GM21528 (cell line): ENCODE data around the gene TBX1.

Experiments
- ATAC-seq: cut with Tn5 transposase; IDR thresholded peaks from one replicate; pipeline ENCODE4 v1.9.1; 2021; ENCODE audit warnings: mild to moderate bottlenecking, moderate library complexity; ENCODE audit not compliant: unreplicated experiment, low FRiP score

Gene TBX1

DNA sequence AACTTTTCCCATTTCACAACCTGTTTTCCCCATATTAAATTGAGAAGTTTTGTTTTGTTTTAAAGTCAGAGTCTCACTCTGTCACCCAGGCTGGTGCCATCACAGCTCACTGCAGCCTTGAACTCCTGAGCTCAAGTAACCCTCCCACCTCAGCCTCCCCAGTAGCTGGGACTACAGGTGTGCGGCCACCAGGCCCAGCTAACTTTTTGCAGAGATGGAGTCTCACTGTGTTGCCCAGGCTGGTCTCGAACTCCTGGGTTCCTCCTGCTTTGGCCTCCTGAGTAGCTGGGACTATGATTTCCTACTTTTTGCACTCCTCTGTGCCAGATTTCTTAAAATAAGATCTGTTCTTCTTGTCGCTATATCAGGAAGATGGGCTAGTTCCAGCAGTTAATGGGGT is 49.2 kb downstream of the TBX1 start:
- ATAC-seq, result no peak

DNA sequence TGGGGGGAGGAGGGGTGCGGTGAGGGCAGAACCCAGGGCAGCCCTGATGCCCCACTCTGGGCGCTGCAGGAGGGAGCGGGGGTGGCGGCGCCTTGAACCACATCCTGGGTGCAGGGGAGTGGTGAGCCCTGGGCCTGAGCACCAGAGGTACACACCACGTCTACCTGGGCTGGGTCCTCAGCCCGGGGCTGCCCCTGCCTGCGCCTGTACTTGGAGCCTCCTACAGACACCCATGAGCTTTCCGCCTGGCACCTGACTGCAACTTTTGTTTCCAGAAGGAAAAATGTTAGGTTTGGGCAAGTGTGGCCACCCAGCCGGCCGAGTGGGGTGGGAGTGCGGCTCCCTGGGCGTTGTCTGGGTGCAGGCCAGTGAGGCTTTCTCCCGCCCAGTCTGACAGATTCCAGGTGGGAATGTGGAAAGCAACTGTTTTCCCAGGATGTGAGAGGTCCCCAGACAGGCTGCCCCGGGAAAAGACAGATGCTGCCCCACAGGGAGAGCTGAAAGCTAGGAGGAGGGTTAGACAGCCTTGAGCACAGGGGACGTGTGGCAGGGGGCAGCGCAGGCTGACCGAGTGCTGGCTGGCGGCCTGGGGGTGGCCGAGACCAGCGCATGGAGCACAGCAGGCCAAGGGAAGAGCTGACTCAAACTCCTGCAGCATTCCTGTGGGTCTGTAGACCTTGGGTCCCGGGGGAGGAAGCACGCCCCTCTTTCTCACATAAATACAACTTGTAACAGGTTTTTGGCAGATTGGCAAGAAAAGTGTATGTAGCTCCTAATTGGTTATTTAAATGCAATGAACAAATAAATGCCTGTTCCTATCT is 50.0 kb downstream of the TBX1 start:
- ATAC-seq, result no peak

DNA sequence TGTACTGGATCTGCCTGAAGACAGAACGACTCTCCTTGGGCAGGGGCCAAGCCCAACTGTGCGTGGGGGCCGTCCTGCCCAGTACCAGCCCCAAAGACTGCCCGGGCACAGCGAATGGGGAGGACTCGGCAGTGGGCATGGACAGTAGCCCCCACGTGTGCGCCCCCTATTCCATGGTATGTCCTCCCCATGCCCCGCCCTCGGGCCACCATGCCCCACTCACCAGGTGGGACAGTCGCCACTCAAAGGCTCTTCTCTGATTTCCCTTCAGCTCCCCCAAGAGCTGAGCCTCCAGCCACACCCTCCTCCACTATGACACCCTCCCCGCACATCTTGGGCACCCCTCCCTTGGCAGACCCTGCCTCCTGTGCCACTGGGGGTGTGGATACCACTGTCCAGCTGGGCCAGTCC is 50.6 kb downstream of the TBX1 start:
- ATAC-seq, result no peak

DNA sequence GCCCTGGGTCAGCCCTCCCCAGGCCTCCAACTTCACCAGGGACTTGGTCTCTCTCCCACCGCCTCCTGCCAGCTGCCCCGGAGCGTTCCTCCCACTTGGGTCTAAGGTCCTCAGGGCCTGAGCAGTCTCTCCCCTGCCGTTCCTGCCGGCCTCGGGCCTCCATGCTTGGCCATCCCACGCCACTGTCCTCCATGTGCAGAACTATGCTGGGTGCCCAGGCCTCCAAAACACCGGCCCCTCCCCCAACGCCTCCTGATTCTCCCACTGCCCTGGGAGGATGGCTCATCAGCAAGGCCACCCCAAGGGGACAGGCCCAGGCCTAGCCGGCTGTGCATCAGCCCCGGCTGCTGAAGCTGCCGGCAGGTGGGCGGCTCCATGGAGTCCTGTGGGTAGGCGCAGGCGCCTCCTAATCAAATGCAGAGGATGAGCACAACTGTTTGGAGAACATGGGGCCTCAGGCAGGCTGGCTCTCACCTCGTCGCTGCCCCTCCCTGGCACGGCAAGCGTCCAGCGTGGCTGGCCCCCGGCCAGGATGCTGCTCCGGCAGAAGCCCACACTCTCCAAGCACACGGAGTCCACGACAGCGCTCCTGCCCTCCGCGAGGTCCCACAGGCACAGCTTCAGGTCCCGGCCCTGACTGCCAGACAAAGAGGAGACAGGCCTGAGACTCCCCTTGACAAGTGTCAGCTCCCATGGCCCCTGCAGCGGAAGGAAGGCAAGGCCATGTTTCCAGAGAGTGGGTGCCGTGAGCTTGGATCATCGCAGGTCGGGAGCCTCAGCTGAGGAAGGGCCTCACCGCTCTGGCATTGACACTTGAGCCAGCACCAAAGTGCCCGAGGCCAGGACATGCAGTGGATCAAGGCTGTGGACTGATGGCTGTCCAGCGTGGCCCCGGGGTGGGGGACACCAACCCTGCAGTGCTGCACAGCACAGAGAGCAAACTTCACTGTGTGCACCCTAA is 51.5 kb downstream of the TBX1 start:
- no peak for ATAC-seq

DNA sequence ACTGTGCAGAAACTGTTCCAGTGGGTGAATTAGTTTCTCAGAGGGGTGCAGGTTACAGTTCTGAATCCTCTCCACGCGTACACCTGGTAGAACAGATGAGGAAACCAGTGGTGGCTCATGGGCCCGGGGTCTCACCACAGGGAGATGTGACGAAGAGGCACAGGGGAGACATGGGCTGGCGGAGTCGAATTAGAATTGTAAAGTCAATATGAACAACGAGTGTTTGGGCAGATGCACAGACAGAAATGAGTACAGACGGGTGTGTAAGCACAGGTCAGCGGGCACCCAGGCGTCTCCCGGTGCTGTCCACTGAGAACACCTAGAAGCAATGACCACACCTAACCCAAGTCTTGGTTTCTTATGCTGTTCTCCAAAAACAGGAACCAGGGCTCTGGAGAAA is 52.3 kb downstream of the TBX1 start:
- ATAC-seq, result no peak

DNA sequence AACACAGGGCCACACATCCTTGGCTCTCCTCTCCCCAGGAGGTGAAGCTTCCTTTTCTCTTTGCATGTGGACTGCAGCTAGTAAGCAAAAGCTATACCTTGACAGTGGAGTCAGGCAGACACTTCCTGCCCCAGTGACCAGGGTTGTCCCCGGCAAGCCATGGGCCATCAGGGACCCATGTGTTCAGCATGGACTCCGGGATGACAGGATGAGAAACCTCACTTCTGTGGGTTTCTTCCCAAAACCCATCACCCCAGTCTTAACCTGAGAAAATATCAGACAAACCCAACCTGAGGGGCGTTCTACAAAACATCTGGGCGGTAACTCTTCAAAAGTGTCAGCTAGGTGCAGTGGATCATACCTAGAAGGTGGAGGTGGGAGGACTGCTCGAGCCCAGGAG is 53.9 kb downstream of the TBX1 start:
- ATAC-seq, result no peak

DNA sequence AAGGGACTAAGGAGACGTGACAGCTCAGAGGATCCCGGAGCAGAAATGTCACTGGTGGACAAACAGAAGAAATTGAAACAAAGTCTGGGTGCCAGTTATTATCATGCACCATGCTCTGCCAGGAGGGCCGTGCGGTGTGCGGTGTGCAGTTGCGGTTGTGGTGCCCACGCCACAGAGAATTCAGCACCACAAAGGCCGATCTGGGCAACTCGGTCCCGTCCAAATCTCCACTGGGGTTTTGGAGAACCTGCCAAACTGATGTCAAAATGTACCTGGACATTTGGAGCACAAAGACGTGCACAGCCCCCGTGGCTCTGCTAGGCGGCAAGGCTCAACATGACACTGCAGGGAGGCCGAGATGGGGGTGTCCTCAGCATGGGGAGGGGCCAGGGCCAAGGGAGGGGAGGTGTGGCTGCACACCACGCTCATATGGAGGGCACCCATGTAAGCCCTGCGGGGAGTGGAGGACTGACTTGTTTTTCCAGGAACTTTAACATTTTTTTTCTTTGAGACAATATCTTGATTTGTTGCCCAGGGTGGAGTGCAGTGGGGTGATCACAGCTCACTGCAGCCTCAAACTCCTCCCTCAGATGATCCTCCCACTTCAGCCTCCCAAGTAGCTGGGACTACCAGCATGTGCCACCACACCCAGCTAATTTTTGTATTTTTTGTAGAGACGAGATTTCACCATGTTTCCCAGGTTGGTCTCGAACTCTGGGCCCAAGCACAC is 54.7 kb downstream of the TBX1 start:
- ATAC-seq, result no peak

DNA sequence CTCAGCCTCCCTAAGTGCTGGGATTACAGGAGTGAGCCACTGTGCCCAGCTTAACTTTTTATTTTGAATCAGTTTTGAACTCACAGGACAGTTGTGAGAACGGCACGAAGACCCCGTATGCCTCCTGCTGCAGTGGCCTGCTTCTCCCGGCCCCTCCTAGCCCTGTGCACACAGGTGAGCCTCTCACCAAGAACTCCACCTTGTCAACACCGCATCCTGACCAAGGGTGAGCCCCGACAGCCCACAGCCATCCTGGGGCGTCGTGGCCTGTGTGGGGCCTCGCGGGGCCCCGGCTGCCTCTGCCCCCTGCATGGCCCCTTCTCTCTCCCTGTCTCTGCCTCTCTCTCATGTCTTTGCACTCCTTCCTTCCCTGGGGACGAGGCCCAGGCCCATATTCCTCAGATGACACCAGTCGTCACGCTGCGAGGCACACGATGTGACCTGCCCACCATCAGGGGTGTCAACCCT is 55.3 kb downstream of the TBX1 start:
- no peak for ATAC-seq

DNA sequence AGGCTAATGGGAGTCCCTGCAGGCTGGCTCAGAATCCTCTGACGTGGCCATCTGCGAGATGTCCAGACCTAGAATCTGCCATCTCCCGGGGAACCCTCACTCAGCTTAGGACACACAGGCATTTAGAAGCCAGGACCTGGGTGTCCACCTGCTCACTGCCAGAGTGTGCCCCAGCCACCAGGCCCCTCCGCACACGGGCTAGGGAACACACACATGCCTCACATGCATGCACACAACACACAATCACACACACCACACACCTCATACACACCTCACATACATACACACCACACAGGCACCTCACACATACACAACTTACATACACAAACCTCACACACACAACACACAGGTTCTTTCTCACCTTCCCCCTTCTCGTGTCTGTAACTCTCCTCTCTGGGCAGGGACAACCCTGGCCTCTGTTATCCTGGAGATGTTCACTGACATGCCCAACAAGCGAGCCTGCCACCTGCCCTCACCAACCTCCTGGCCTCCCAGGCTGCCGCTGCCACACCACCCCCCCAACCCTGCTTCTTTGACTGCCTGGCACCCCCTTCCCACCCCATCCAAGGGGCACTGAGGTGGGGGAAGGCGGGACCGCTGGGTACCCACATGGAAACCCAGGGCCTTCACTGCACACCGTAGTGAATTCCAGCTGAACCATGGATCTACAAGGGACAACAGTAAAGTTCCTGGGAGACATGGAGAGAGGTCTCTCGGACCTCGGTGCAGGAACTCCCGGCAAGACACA is 56.0 kb downstream of the TBX1 start:
- ATAC-seq, result no peak
